ENCODE measurements around the gene ATG5. TPM values are rescaled to one million over a fixed set of nuclear protein-coding genes. Genes with fewer than 3 reads are reported as not detected.

Gene ATG5
- 39.6 and 40.8 TPM in 2 replicates for total RNA-seq
- long read RNA-seq, transcript ATG5-208 (7 exons, 3,035 nt) = minor isoform, 42 of 266 reads
- long read RNA-seq, transcript ATG5-201 (8 exons, 3,092 nt) = minor isoform, 6 of 266 reads
- long read RNA-seq, transcript ATG5-204 (8 exons, 3,216 nt) = major isoform, 185 of 266 reads
- long read RNA-seq, partial matches to known transcripts = 8 of 266 reads
- long read RNA-seq, other reads (novel, unspliced or antisense) = 25 of 266 reads

DNA sequence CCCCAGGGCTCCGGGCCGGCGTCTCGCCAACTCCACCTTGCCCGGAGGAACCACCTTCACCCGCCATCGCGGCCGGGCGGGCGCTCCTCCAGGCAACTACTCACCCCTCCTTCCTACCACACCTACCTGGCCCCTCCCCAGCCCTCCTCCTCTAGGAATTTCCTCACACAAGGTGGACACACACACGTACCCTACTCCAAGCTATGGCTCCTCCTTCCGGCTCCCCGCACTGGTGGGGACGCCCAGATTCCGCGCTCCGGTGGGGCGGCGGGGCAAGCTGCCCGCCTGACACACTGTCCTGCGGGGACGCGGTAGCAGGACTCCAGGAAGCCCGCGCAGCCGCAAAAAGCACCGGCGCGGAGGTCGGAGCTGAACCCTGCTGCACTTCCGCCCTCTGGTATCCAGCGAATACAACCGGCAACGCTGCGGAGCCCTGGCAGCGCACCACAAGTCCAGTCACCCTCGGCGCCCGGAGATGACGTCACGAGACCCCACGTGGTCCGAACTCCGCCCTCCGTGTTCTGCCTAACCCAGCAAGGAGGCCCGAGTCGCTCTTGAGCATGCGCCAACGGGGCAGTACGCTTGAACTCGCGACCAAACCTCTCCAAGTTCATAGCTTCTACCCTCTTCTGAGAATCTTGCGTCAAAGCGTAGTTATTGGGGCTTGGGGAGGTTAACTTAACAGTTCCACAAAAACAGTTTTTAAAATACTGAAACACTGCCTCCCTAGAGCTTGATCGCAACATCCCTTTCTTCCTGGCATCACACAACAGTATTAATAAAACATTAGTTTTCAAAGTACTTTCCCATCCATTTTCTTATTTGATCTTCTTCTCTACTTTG, at the start of gene ATG5:
Gene ATG5 (minus strand): TSS at position 425 of the 843 bp plus-strand sequence. CDS start 9,552 bp downstream, outside the sequence.
- Mint-ChIP-seq H3K36me3 (ENCODE audit: insufficient read depth) (peaks cover 2% of the 10 kb centered on the region), H3K27ac (peak within 1 kb of the TSS; percentile 98), H3K9me3 (ENCODE audit: low read depth) (peaks cover 6% of the 10 kb centered on the region), H3K27me3 (no peaks in the 10 kb centered on the region), H3K4me3 (ENCODE audit: low read depth) (peak within 1 kb of the TSS; percentile 97), H3K4me1 (ENCODE audit: low read depth) (peaks cover 24% of the 10 kb centered on the region)
- peak; percentile 99 for DNase-seq (ENCODE audit: low spot score, unreplicated experiment)
- TF ChIP-seq, protein P1, sequence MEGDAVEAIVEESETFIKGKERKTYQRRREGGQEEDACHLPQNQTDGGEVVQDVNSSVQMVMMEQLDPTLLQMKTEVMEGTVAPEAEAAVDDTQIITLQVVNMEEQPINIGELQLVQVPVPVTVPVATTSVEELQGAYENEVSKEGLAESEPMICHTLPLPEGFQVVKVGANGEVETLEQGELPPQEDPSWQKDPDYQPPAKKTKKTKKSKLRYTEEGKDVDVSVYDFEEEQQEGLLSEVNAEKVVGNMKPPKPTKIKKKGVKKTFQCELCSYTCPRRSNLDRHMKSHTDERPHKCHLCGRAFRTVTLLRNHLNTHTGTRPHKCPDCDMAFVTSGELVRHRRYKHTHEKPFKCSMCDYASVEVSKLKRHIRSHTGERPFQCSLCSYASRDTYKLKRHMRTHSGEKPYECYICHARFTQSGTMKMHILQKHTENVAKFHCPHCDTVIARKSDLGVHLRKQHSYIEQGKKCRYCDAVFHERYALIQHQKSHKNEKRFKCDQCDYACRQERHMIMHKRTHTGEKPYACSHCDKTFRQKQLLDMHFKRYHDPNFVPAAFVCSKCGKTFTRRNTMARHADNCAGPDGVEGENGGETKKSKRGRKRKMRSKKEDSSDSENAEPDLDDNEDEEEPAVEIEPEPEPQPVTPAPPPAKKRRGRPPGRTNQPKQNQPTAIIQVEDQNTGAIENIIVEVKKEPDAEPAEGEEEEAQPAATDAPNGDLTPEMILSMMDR (IDR thresholded peaks at IDR 0.05; ENCODE audit: unreplicated experiment) = no peak

DNA sequence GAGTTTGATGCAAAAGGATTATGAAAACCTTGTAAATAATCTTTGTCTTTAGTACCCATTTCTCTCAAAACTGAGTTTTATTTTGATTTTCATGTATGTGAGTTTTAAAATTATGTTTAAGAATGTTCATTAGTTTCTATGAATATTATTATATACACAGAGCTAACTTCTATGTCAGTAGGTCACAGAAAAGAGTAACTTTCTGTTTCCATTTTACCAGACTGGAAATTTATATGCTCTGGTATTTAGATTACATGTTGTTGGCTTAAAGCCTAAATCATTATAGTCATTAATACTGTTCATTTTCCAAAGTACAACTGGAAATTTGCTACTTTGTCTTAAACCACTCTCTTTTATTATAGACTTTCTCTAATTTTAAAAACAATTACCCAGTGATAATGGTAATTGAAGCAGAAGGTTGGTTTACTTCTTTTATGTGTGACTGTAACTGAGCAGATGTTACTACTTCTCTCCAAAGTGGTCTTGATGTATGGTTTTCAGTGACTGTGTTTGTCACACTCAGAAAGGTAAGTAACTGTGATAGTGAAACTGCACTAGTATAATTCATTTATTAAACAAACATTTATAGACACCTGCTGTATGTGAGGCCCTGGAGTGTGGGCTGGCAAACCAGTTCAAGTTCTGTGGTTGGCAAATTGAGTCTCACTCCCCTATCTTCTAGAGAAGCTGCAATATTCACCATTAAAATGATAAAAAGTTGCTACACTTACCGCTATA, 48.1 kb upstream of the ATG5 start:
- Mint-ChIP-seq H3K4me3 (ENCODE audit: low read depth) (no peak overlapping the region), H3K36me3 (ENCODE audit: insufficient read depth) (no peaks in the 10 kb centered on the region), H3K27me3 (no peaks in the 10 kb centered on the region), H3K4me1 (ENCODE audit: low read depth) (no peaks in the 10 kb centered on the region), H3K9me3 (ENCODE audit: low read depth) (no peaks in the 10 kb centered on the region), H3K27ac (no peak overlapping the region)
- DNase-seq (ENCODE audit: low spot score, unreplicated experiment) = no peak
- TF ChIP-seq, protein P1 (IDR thresholded peaks at IDR 0.05; ENCODE audit: unreplicated experiment) = no peak

- TF ChIP-seq, protein P1 (IDR thresholded peaks at IDR 0.05; ENCODE audit: unreplicated experiment) = no peak
- Mint-ChIP-seq H3K36me3 (ENCODE audit: insufficient read depth) (no peaks in the 10 kb centered on the region), H3K4me3 (ENCODE audit: low read depth) (no peak overlapping the region), H3K27ac (no peak overlapping the region), H3K4me1 (ENCODE audit: low read depth) (no peaks in the 10 kb centered on the region), H3K27me3 (no peaks in the 10 kb centered on the region), H3K9me3 (ENCODE audit: low read depth) (no peaks in the 10 kb centered on the region)
- DNase-seq (ENCODE audit: low spot score, unreplicated experiment) = no peak
Measured at GRCh38 chr6:106372838-106373501, 47.4 kb upstream of the ATG5 start.

DNA sequence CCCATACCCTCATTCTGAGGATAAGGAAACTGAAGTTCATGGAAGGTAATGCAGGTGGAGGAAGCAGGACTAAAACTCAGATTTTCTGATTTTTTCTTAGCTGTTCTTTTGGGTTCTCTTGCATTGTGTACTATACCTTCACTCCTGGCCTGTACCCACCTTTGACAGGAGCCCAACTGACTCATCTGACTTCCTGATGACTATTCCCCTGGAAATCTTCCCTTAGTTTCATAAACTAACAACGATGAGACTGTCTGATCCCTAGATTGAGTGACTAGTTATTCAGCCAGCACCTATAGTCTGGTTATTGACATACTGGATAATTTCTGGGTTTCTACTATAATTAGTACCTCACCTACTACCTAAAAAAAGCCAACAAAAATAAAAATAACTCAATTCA, 45.1 kb upstream of the ATG5 start:
- no peak overlapping the region for H3K27ac Mint-ChIP-seq
- TF ChIP-seq, protein P1 (IDR thresholded peaks at IDR 0.05; ENCODE audit: unreplicated experiment) = no peak
- no peaks in the 10 kb centered on the region for H3K36me3 Mint-ChIP-seq (ENCODE audit: insufficient read depth)
- H3K9me3 Mint-ChIP-seq (ENCODE audit: low read depth) = no peaks in the 10 kb centered on the region
- no peak overlapping the region for H3K4me3 Mint-ChIP-seq (ENCODE audit: low read depth)
- no peaks in the 10 kb centered on the region for H3K27me3 Mint-ChIP-seq
- no peak for DNase-seq (ENCODE audit: low spot score, unreplicated experiment)
- no peaks in the 10 kb centered on the region for H3K4me1 Mint-ChIP-seq (ENCODE audit: low read depth)

GRCh38 chr6:106369739-106370138, 44.2 kb upstream of the ATG5 start:
- H3K4me1 Mint-ChIP-seq (ENCODE audit: low read depth) = no peaks in the 10 kb centered on the region
- H3K27ac Mint-ChIP-seq = no peak overlapping the region
- H3K9me3 Mint-ChIP-seq (ENCODE audit: low read depth) = no peaks in the 10 kb centered on the region
- DNase-seq (ENCODE audit: low spot score, unreplicated experiment) = no peak
- no peak overlapping the region for H3K4me3 Mint-ChIP-seq (ENCODE audit: low read depth)
- no peaks in the 10 kb centered on the region for H3K36me3 Mint-ChIP-seq (ENCODE audit: insufficient read depth)
- TF ChIP-seq, protein P1 (IDR thresholded peaks at IDR 0.05; ENCODE audit: unreplicated experiment) = no peak
- H3K27me3 Mint-ChIP-seq = no peaks in the 10 kb centered on the region
